Keratinocyte (primary cell): Measurements from ENCODE around the gene SLC2A9. TPM values are rescaled to one million over a fixed set of nuclear protein-coding genes. Genes with fewer than 3 reads are reported as not detected.

Experiments used
- DNase-seq: peaks from one replicate; pipeline ENCODE4 v3.0.0-alpha.2; 2011; ENCODE audit warnings: low read depth, missing footprints, low spot score
- FAIRE-seq: peaks from 2 replicates; lab custom pipeline; 2011; peaks lifted over from hg19 to GRCh38; lab: Jason Lieb, UNC
- H2AFZ ChIP-seq: 2 replicates; pipeline ENCODE4 v1.6.0; 2012; ENCODE audit warnings: low read length, control low read depth, inconsistent platforms; ENCODE audit not compliant: control insufficient read depth
- H3K27ac ChIP-seq: 2 replicates; pipeline ENCODE4 v1.5.1; 2011; ENCODE audit warnings: low read length; ENCODE audit not compliant: control insufficient read depth, insufficient read depth
- H3K27me3 ChIP-seq: 3 replicates; pipeline ENCODE4 v1.6.0; 2011; ENCODE audit warnings: low read length; ENCODE audit not compliant: control insufficient read depth, insufficient read depth; ENCODE audit errors: extremely low read depth
- H3K36me3 ChIP-seq, 2 experiments: 2 replicates in 1 of 2; 3 replicates in 1 of 2; pipeline ENCODE4 v1.5.1; 2011; ENCODE audit warnings: low read length in 2 of 2, mild to moderate bottlenecking in 1 of 2; ENCODE audit not compliant: control insufficient read depth in 2 of 2, insufficient read depth in 2 of 2; ENCODE audit errors: extremely low read depth in 1 of 2
- H3K4me1 ChIP-seq: 3 replicates; pipeline ENCODE4 v1.5.1; 2011; ENCODE audit warnings: low read length; ENCODE audit not compliant: control insufficient read depth, insufficient read depth; ENCODE audit errors: extremely low read depth
- H3K4me2 ChIP-seq: 3 replicates; pipeline ENCODE4 v1.6.0; 2011; ENCODE audit warnings: low read depth, low read length; ENCODE audit not compliant: control insufficient read depth, insufficient read depth; ENCODE audit errors: extremely low read depth
- H3K4me3 ChIP-seq, 3 experiments: fragments of 200-600 bp in 1 of 3; sonication (generic) in 1 of 3; 2 replicates in 2 of 3; 3 replicates in 1 of 3; pipeline ENCODE4 v1.5.1; 2011 to 2016; ENCODE audit warnings: low read length in 3 of 3, mild to moderate bottlenecking in 3 of 3, control low read depth in 2 of 3, inconsistent platforms in 1 of 3, low read depth in 1 of 3, mixed read lengths in 1 of 3, mixed run types in 1 of 3, moderate library complexity in 1 of 3; ENCODE audit not compliant: control insufficient read depth in 2 of 3, insufficient read depth in 2 of 3; ENCODE audit errors: extremely low read depth in 1 of 3
- H3K79me2 ChIP-seq: 2 replicates; pipeline ENCODE4 v1.6.0; 2012; ENCODE audit warnings: low read length; ENCODE audit not compliant: control insufficient read depth, insufficient read depth
- H3K9ac ChIP-seq: 3 replicates; pipeline ENCODE4 v1.6.0; 2011; ENCODE audit warnings: low read length; ENCODE audit not compliant: control insufficient read depth, insufficient read depth; ENCODE audit errors: extremely low read depth
- H3K9me1 ChIP-seq: 3 replicates; pipeline ENCODE4 v1.6.0; 2011; ENCODE audit warnings: low read length; ENCODE audit not compliant: control insufficient read depth, insufficient read depth; ENCODE audit errors: extremely low read depth
- H3K9me3 ChIP-seq: 2 replicates; pipeline ENCODE4 v1.5.1; 2012; ENCODE audit warnings: low read depth, low read length; ENCODE audit not compliant: control insufficient read depth
- H4K20me1 ChIP-seq: 3 replicates; pipeline ENCODE4 v1.6.0; 2011; ENCODE audit warnings: low read length; ENCODE audit not compliant: control insufficient read depth, insufficient read depth; ENCODE audit errors: extremely low read depth
- CTCF ChIP-seq, 3 experiments: IDR thresholded peaks in 1 of 3; conservative IDR thresholded peaks in 1 of 3; optimal IDR thresholded peaks in 1 of 3; 2 replicates in 2 of 3; 3 replicates in 1 of 3; pipeline versions ENCODE3 to v1.5.1; 2011; ENCODE audit warnings: low read length in 3 of 3, mild to moderate bottlenecking in 3 of 3, moderate library complexity in 2 of 3, control low read depth in 1 of 3, inconsistent platforms in 1 of 3; ENCODE audit not compliant: insufficient read depth in 2 of 3; ENCODE audit errors: extremely low read depth in 1 of 3
- EZH2 ChIP-seq: IDR thresholded peaks from one replicate; pipeline ENCODE4 v1.6.1; 2012; ENCODE audit warnings: inconsistent platforms, mild to moderate bottlenecking, low read length, moderate library complexity
- dilution Hi-C: fragments of 300-500 bp; cut with MboI; formaldehyde crosslinking; loops from one replicate; pipeline ENCODE4 v1.7.0; 2020; ENCODE audit warnings: low sequenced_read_pairs; ENCODE audit not compliant: extremely low pct_ligation_motif_present
- polyA plus RNA-seq, 5 experiments: library from polyadenylated mRNA; depleted of rRNA in 3 of 5; stranded (reverse) in 3 of 5; stranded (forward) in 1 of 5; unstranded in 1 of 5; fragments of >200 nt; gene quantifications; 1 replicate in 1 of 5; 2 replicates in 3 of 5; 3 replicates in 1 of 5; pipeline versions ENCODE4 v1.2.1 to v1.2.3, GENCODE V29; 2011 to 2012; ENCODE audit warnings: missing spikeins in 2 of 5, low read depth in 1 of 5, low replicate concordance in 1 of 5

SLC2A9 gene
- polyA plus RNA-seq, 1 donor (not counting 4 experiments of a cell fraction or from before 2014, with no cell fraction given): 37.3 TPM

- FAIRE-seq (no peak), DNase-seq (no peak)
- no peaks in the 10 kb centered on the region for H3K27me3 ChIP-seq
These were observed 58.5 kb downstream of the SLC2A9 start for GRCh38 chr4:9962611-9963314.

GRCh38 chr4:9954468-9954867 lies 66.8 kb downstream of the SLC2A9 start:
- H2AFZ ChIP-seq: no peak overlapping the region
- H3K4me1 ChIP-seq: no peaks in the 10 kb centered on the region
- dilution Hi-C loops: no loop called here
- H3K27ac ChIP-seq: no peak overlapping the region
- H3K4me2 ChIP-seq: no peak overlapping the region
- H3K9me3 ChIP-seq: no peaks in the 10 kb centered on the region
- H3K9me1 ChIP-seq: no peaks in the 10 kb centered on the region
- FAIRE-seq: no peak
- H3K9ac ChIP-seq: no peak overlapping the region
- H3K36me3 ChIP-seq: peaks cover 0 to 11% of the 10 kb centered on the region in 2 experiments
- no peaks in the 10 kb centered on the region for H3K27me3 ChIP-seq
- H3K4me3 ChIP-seq: no peak overlapping the region
- TF ChIP-seq EZH2 (no peak), CTCF (optimal IDR thresholded peaks at IDR 0.05 in 1 of 3, IDR thresholded peaks at IDR 0.05 in 1 of 3, conservative IDR thresholded peaks at IDR 0.05 in 1 of 3; ENCODE audit: extremely low read depth in 1 of 3, insufficient read depth in 2 of 3, low read length in 3 of 3) (no peak)
- H4K20me1 ChIP-seq: no peaks in the 10 kb centered on the region
- DNase-seq: no peak
- peaks cover 1% of the 10 kb centered on the region for H3K79me2 ChIP-seq

More at GRCh38 chr4:9962611-9963314, 58.5 kb downstream of the SLC2A9 start:
- no peak overlapping the region for H3K27ac ChIP-seq
- TF ChIP-seq CTCF (optimal IDR thresholded peaks at IDR 0.05 in 1 of 3, IDR thresholded peaks at IDR 0.05 in 1 of 3, conservative IDR thresholded peaks at IDR 0.05 in 1 of 3; ENCODE audit: extremely low read depth in 1 of 3, insufficient read depth in 2 of 3, low read length in 3 of 3) (no peak), EZH2 (no peak)
- no peak overlapping the region for H3K4me2 ChIP-seq
- H2AFZ ChIP-seq: no peak overlapping the region
- no peaks in the 10 kb centered on the region for H3K79me2 ChIP-seq
- no peaks in the 10 kb centered on the region for H3K4me1 ChIP-seq
- H3K36me3 ChIP-seq: peaks cover 4 to 6% of the 10 kb centered on the region in 2 experiments
- no peak overlapping the region for H3K4me3 ChIP-seq
- H3K9me3 ChIP-seq: no peaks in the 10 kb centered on the region
- dilution Hi-C loops: no loop called here
- peaks cover 3% of the 10 kb centered on the region for H3K9me1 ChIP-seq
- no peak overlapping the region for H3K9ac ChIP-seq
- no peaks in the 10 kb centered on the region for H4K20me1 ChIP-seq
